HepG2 (cell line): ENCODE results near the gene ETV3L. TPM values are rescaled to one million over a fixed set of nuclear protein-coding genes. Genes with fewer than 3 reads are reported as not detected.

Experiments used
- ATAC-seq: fragments of 200-7000 bp; cut with Tn5 transposase; 3 replicates; pipeline ENCODE4 v1.9.1; 2020; ENCODE audit warnings: mild to moderate bottlenecking, moderate library complexity
- BruUV-seq: library from RNA; stranded (reverse); fragments of 400-500 nt; replicated peaks from 2 replicates; lab custom pipeline; 2021; lab: Mats Ljungman, UMichigan
- CTCF ChIA-PET: fragments of 300-600 bp; formaldehyde crosslinking; extraction: SDS; loops from one replicate; lab custom pipeline; 2021; ENCODE audit warnings: low total read pairs, inconsistent platforms, low intra/inter-chr PET ratio; lab: Yijun Ruan, JAX
- POLR2A ChIA-PET: fragments of 350-600 bp; sonication (Branson Sonifier 250); formaldehyde crosslinking; loops from one replicate; lab custom pipeline; 2020; ENCODE audit warnings: antibody characterized with exemption, inconsistent platforms; lab: Yijun Ruan, JAX
- DNase-seq: peaks from one replicate; pipeline ENCODE4 v3.0.0-alpha.2; 2015; ENCODE audit warnings: low spot score
- FAIRE-seq: peaks from 3 replicates; lab custom pipeline; 2011; peaks lifted over from hg19 to GRCh38; lab: Jason Lieb, UNC
- H2AFZ ChIP-seq: one replicate; pipeline ENCODE4 v1.6.1; 2011; ENCODE audit warnings: low read length, inconsistent platforms
- H3K27ac ChIP-seq: fragments of 300-600 bp; 3 replicates; pipeline ENCODE4 v1.8.0; 2011; ENCODE audit warnings: mixed run types, mild to moderate bottlenecking, mixed read lengths, low read length, inconsistent platforms; ENCODE audit not compliant: insufficient read depth; ENCODE audit errors: extremely low read length
- H3K27me3 ChIP-seq, 2 experiments: fragments of 200-600 bp in 1 of 2; 2 replicates in 1 of 2; 3 replicates in 1 of 2; pipeline versions ENCODE4 v1.6.0 to v1.8.0; 2011; ENCODE audit warnings: low read length in 2 of 2, mild to moderate bottlenecking in 2 of 2, moderate library complexity in 2 of 2, inconsistent platforms in 1 of 2; ENCODE audit not compliant: insufficient read depth in 2 of 2, control insufficient read depth in 1 of 2
- H3K36me3 ChIP-seq, 2 experiments: fragments of 200-600 bp in 1 of 2; replicated peaks in 1 of 2; 2 replicates in 1 of 2; 3 replicates in 1 of 2; pipeline versions ENCODE4 v1.5.1 to v1.8.0; 2011; ENCODE audit warnings: low read length in 2 of 2, inconsistent platforms in 1 of 2; ENCODE audit not compliant: insufficient read depth in 2 of 2, control insufficient read depth in 1 of 2
- H3K4me1 ChIP-seq: 2 replicates; pipeline ENCODE4 v1.5.1; 2012; ENCODE audit warnings: low read length, inconsistent platforms; ENCODE audit not compliant: insufficient read depth
- H3K4me2 ChIP-seq: 2 replicates; pipeline ENCODE4 v1.6.0; 2011; ENCODE audit warnings: low read depth, low read length, inconsistent platforms
- H3K4me3 ChIP-seq, 3 experiments: fragments of 200-600 bp in 1 of 3; sonication (generic), shearing (Covaris generic) in 1 of 3; replicated peaks in 1 of 3; 2 replicates each; pipeline ENCODE4 v1.5.1; 2011 to 2016; ENCODE audit warnings: low read length in 3 of 3, inconsistent platforms in 2 of 3, low read depth in 2 of 3, mild to moderate bottlenecking in 2 of 3, control low read depth in 1 of 3, mixed read lengths in 1 of 3; ENCODE audit not compliant: insufficient read depth in 1 of 3
- H3K79me2 ChIP-seq: one replicate; pipeline ENCODE4 v1.6.1; 2011; ENCODE audit warnings: low read length, inconsistent platforms; ENCODE audit not compliant: insufficient read depth
- H3K9ac ChIP-seq: 2 replicates; pipeline ENCODE4 v1.6.0; 2011; ENCODE audit warnings: mild to moderate bottlenecking, low read depth, low read length, inconsistent platforms; ENCODE audit not compliant: insufficient read depth
- H3K9me3 ChIP-seq: 2 replicates; pipeline ENCODE4 v1.5.1; 2012; ENCODE audit warnings: mild to moderate bottlenecking, low read length
- H4K20me1 ChIP-seq: 2 replicates; pipeline ENCODE4 v1.6.0; 2011; ENCODE audit warnings: inconsistent platforms, mild to moderate bottlenecking, low read length, moderate library complexity; ENCODE audit not compliant: insufficient read depth
- FOXK1 ChIP-seq: sonication (generic); formaldehyde crosslinking; IDR thresholded peaks from 2 replicates; pipeline ENCODE4 v1.4.0; 2020; ENCODE audit warnings: low read depth, missing genetic modification reagents, borderline replicate concordance
- HDAC1 ChIP-seq: sonication (generic); formaldehyde crosslinking; IDR thresholded peaks from 2 replicates; pipeline ENCODE4 v1.5.1; 2020; ENCODE audit warnings: mild to moderate bottlenecking, missing genetic modification reagents
- HES4 ChIP-seq: sonication (generic); formaldehyde crosslinking; IDR thresholded peaks from 2 replicates; pipeline ENCODE4 v1.9.0; 2021; ENCODE audit warnings: mild to moderate bottlenecking, missing genetic modification reagents, borderline replicate concordance
- KLF16 ChIP-seq, 2 experiments: sonication (generic) in 1 of 2; formaldehyde crosslinking in 1 of 2; IDR thresholded peaks; 2 replicates each; pipeline versions ENCODE4 v1.6.1 to v1.8.0; 2016 to 2023; ENCODE audit warnings: missing genetic modification reagents in 2 of 2, missing compliant biosample characterization in 1 of 2
- NFKBIZ ChIP-seq: IDR thresholded peaks from 2 replicates; pipeline ENCODE4 v1.6.1; 2018; ENCODE audit warnings: missing genetic modification reagents, missing compliant biosample characterization
- PCBP1 ChIP-seq: fragments of 200-400 bp; formaldehyde crosslinking; IDR thresholded peaks from 2 replicates; pipeline ENCODE4 v1.6.1; 2017; ENCODE audit warnings: mild to moderate bottlenecking, low read depth, low read length, borderline replicate concordance
- SMARCE1 ChIP-seq: fragments of 450-650 bp; IDR thresholded peaks from 2 replicates; pipeline ENCODE4 v1.6.1; 2017; ENCODE audit warnings: borderline replicate concordance
- SP5 ChIP-seq: IDR thresholded peaks from 2 replicates; pipeline ENCODE4 v1.6.1; 2016; ENCODE audit warnings: low read depth, borderline replicate concordance
- ZNF24 ChIP-seq: fragments of 450-650 bp; IDR thresholded peaks from 2 replicates; pipeline ENCODE4 v1.6.1; 2017; ENCODE audit warnings: antibody characterized with exemption, mild to moderate bottlenecking
- ZNF44 ChIP-seq: sonication (generic); formaldehyde crosslinking; IDR thresholded peaks from 2 replicates; pipeline ENCODE4 v1.5.1; 2020; ENCODE audit warnings: mild to moderate bottlenecking, missing genetic modification reagents
- ZNF550 ChIP-seq: sonication (generic); formaldehyde crosslinking; IDR thresholded peaks from 2 replicates; pipeline ENCODE4 v1.4.0; 2020; ENCODE audit warnings: mild to moderate bottlenecking, missing genetic modification reagents, borderline replicate concordance
- ZNF644 ChIP-seq: IDR thresholded peaks from 2 replicates; pipeline ENCODE4 v1.6.1; 2016; ENCODE audit warnings: low read depth
- ZNF772 ChIP-seq: sonication (generic); formaldehyde crosslinking; IDR thresholded peaks from 2 replicates; pipeline ENCODE4 v1.5.0; 2020; ENCODE audit warnings: mild to moderate bottlenecking, missing genetic modification reagents
- WGBS: methylation state at CpG from one replicate; pipeline ENCODE4 v1.1.6; 2017; ENCODE audit warnings: low lambda C conversion rate; 5-methylcytosine and 5-hydroxymethylcytosine counted together
- in situ Hi-C: cut with HindIII; loops from 2 replicates; pipeline ENCODE4 v1.10.0; 2017; ENCODE audit warnings: low pct_unique_long_range_greater_than_20kb; ENCODE audit not compliant: extremely low pct_ligation_motif_present
- intact Hi-C: fragments of 100-400 bp; cut with micrococcal nuclease; formaldehyde crosslinking; loops from one replicate; pipeline ENCODE4 v1.10.0; 2022; ENCODE audit not compliant: unreplicated experiment
- polyA plus RNA-seq, 8 experiments: library from polyadenylated mRNA; depleted of rRNA in 3 of 8; stranded (reverse) in 7 of 8; unstranded in 1 of 8; fragments of >200 nt; fragmentation: Illumina TruSeq in 4 of 8; extraction: Trizol in 4 of 8; gene quantifications; 2 replicates each; pipeline versions ENCODE4 v1.2.1 to v1.2.3, GENCODE V29; 2011 to 2016; ENCODE audit warnings: low read depth in 4 of 8, missing spikeins in 1 of 8, mixed read lengths in 1 of 8; ENCODE audit not compliant: insufficient read depth in 1 of 8
- total RNA-seq, 5 experiments: library from RNA; depleted of rRNA; stranded (reverse); fragments of >200 nt; fragmentation: Illumina TruSeq; extraction: Trizol; gene quantifications; 2 replicates each; pipeline ENCODE4 v1.2.3, GENCODE V29; 2016; ENCODE audit warnings: low read depth in 1 of 5
- TF ChIP-seq, protein P1 (sequence below): sonication (generic); formaldehyde crosslinking; IDR thresholded peaks from 2 replicates; pipeline ENCODE4 v1.5.0; 2020; ENCODE audit warnings: mild to moderate bottlenecking, missing genetic modification reagents, moderate library complexity
- TF ChIP-seq, protein P2 (sequence below): sonication (generic); formaldehyde crosslinking; IDR thresholded peaks from 2 replicates; pipeline ENCODE4 v1.5.0; 2020; ENCODE audit warnings: mild to moderate bottlenecking, missing genetic modification reagents, borderline replicate concordance

ETV3L gene
- total and polyA plus RNA-seq, 2 of the 13 experiments (the other 11 are each of a cell fraction or from before 2014, with no cell fraction given), result not detected

DNA sequence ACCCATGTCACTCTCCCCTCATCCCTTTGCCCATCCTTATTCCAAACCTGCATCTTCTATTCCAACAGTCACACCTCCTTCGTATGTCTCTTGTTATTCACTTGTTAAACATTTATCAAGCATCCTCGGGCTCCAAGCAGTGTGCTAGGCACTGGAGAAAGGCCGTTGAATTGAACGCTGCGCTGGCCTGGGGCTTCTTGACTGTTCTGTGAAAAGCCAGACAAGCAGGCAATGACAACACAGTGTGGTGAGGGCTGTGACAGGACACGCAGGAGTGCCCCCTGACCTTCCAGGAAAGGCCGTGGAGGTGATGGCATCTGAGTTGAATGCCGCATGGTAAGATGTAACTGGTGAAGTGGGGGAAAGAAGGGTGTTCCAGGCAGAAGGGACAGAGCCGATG is 19.4 kb upstream of the ETV3L start:
- FAIRE-seq, result no peak
- DNase-seq, result no peak
- Histone ChIP-seq H3K4me3 (no peak overlapping the region), H3K79me2 (no peaks in the 10 kb centered on the region), H3K27ac (no peak overlapping the region), H3K4me1 (peaks cover 5% of the 10 kb centered on the region; the same call in 1 of the 2 replicates), H3K9me3 (no peaks in the 10 kb centered on the region), H3K27me3 (peaks cover 1 to 8% of the 10 kb centered on the region in 2 experiments; a peak in 1 of 5 replicates), H2AFZ (no peak overlapping the region), H3K9ac (no peak overlapping the region), H3K4me2 (no peak overlapping the region), H4K20me1 (no peaks in the 10 kb centered on the region), H3K36me3 (0 out of 5 replicates have a peak, but pooled peaks cover 3 to 4% of the 10 kb centered on the region in 2 experiments)
- TF ChIP-seq PCBP1 (no peak), ZNF644 (no peak), ZNF44 (CRISPR knock-in tag) (no peak), KLF16 (CRISPR knock-in tag; IDR thresholded peaks at IDR 0.05) (no peak), HES4 (CRISPR knock-in tag) (no peak), ZNF772 (CRISPR knock-in tag) (no peak), HDAC1 (no peak), ZNF550 (CRISPR knock-in tag) (no peak), NFKBIZ (no peak), ZNF24 (no peak), FOXK1 (CRISPR knock-in tag) (no peak), SP5 (CRISPR knock-in tag) (no peak), SMARCE1 (no peak)
- TF ChIP-seq, protein P1, sequence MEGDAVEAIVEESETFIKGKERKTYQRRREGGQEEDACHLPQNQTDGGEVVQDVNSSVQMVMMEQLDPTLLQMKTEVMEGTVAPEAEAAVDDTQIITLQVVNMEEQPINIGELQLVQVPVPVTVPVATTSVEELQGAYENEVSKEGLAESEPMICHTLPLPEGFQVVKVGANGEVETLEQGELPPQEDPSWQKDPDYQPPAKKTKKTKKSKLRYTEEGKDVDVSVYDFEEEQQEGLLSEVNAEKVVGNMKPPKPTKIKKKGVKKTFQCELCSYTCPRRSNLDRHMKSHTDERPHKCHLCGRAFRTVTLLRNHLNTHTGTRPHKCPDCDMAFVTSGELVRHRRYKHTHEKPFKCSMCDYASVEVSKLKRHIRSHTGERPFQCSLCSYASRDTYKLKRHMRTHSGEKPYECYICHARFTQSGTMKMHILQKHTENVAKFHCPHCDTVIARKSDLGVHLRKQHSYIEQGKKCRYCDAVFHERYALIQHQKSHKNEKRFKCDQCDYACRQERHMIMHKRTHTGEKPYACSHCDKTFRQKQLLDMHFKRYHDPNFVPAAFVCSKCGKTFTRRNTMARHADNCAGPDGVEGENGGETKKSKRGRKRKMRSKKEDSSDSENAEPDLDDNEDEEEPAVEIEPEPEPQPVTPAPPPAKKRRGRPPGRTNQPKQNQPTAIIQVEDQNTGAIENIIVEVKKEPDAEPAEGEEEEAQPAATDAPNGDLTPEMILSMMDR (CRISPR knock-in tag), result no peak
- TF ChIP-seq, protein P2, sequence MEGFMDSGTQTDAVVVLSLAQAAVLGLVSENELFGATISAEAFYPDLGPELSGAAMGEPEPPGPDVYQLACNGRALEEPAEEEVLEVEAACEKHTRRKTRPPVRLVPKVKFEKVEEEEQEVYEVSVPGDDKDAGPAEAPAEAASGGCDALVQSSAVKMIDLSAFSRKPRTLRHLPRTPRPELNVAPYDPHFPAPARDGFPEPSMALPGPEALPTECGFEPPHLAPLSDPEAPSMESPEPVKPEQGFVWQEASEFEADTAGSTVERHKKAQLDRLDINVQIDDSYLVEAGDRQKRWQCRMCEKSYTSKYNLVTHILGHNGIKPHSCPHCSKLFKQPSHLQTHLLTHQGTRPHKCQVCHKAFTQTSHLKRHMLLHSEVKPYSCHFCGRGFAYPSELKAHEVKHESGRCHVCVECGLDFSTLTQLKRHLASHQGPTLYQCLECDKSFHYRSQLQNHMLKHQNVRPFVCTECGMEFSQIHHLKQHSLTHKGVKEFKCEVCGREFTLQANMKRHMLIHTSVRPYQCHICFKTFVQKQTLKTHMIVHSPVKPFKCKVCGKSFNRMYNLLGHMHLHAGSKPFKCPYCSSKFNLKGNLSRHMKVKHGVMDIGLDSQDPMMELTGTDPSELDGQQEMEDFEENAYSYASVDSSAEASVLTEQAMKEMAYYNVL (CRISPR knock-in tag), result no peak
- intact Hi-C loops, result no loop called here
- no TSS peak for BruUV-seq
- POLR2A ChIA-PET, result no interaction called here
- in situ Hi-C loops, result no loop called here
- ATAC-seq, result no peak
- WGBS, result 71% methylated on average over 9 of the region's 9 CpGs
- CTCF ChIA-PET, result no interaction called here
